GM18868 (cell line): ENCODE measurements around the gene EML6.

ENCODE experiments used
- ATAC-seq: cut with Tn5 transposase; IDR thresholded peaks from one replicate; pipeline ENCODE4 v1.9.1; 2021; ENCODE audit warnings: mild to moderate bottlenecking, moderate library complexity; ENCODE audit not compliant: unreplicated experiment

Gene EML6

GRCh38 chr2:54750040-54750439 is 26.6 kb downstream of the EML6 start:
- no peak for ATAC-seq

- no peak for ATAC-seq
Observed at GRCh38 chr2:54752439-54752838, 29.0 kb downstream of the EML6 start.

GRCh38 chr2:54755641-54756326 is 32.3 kb downstream of the EML6 start:
- peak; percentile 71 for ATAC-seq

GRCh38 chr2:54757500-54757899 is 34.0 kb downstream of the EML6 start:
- peak; percentile 47 for ATAC-seq

GRCh38 chr2:54758951-54759350 is 35.5 kb downstream of the EML6 start:
- ATAC-seq: no peak

- ATAC-seq: no peak
Observed at GRCh38 chr2:54760310-54760709, 36.8 kb downstream of the EML6 start.

GRCh38 chr2:54763636-54764291 is 40.3 kb downstream of the EML6 start:
- ATAC-seq: no peak

GRCh38 chr2:54767921-54768320 is 44.5 kb downstream of the EML6 start:
- peak; percentile 84 for ATAC-seq

- ATAC-seq: no peak
Observed at GRCh38 chr2:54768772-54769428, 45.4 kb downstream of the EML6 start.

GRCh38 chr2:54770211-54770610 is 46.7 kb downstream of the EML6 start:
- no peak for ATAC-seq

GRCh38 chr2:54770676-54771075 is 47.2 kb downstream of the EML6 start:
- no peak for ATAC-seq

- no peak for ATAC-seq
Observed at GRCh38 chr2:54771166-54771885, 47.9 kb downstream of the EML6 start.

- ATAC-seq: no peak
Observed at GRCh38 chr2:54772110-54772509, 48.6 kb downstream of the EML6 start.

- no peak for ATAC-seq
Observed at GRCh38 chr2:54772531-54772930, 49.1 kb downstream of the EML6 start.

GRCh38 chr2:54773233-54773632 is 49.8 kb downstream of the EML6 start:
- ATAC-seq: no peak

- ATAC-seq: no peak
Observed at GRCh38 chr2:54773838-54774237, 50.4 kb downstream of the EML6 start.

GRCh38 chr2:54775710-54776109 is 52.2 kb downstream of the EML6 start:
- ATAC-seq: no peak

- no peak for ATAC-seq
Observed at GRCh38 chr2:54776494-54776893, 53.0 kb downstream of the EML6 start.

GRCh38 chr2:54783349-54783748 is 59.9 kb downstream of the EML6 start:
- ATAC-seq: no peak

- no peak for ATAC-seq
Observed at GRCh38 chr2:54787270-54787669, 63.8 kb downstream of the EML6 start.

- ATAC-seq: no peak
Observed at GRCh38 chr2:54787755-54788366, 64.4 kb downstream of the EML6 start.
